HCEC 1CT (cell line): Measurements from ENCODE around the gene P4HA3.

Experiments used
- DNase-seq: peaks from one replicate; pipeline ENCODE4 v3.0.0-alpha.2; 2017

Gene P4HA3

GRCh38 chr11:74316772-74317505, 5.5 kb upstream of the P4HA3 start:
- no peak for DNase-seq

GRCh38 chr11:74312326-74312725, 886 bp upstream of the P4HA3 start:
- DNase-seq, result no peak

DNA sequence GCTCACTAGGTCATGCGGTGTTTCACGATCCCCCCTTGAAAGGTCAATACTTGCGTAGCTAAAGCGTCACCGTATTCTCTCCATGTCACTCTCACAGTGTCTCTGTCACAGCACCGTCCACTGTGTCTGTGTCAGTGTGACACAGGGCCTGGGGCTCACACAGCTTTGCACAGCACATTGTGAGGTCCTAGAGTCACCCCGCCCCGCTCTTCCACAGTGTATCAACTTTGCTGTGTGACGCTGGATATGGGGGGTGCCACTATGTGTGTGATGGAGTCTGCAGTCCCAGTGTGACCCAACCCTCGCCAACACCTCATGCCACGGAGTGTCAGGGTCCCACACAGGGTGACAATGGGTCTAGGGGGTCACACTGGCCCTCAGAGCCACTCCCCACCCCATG, 583 bp downstream of the P4HA3 start:
- no peak for DNase-seq

GRCh38 chr11:74307434-74307833, 4.0 kb downstream of the P4HA3 start:
- DNase-seq, result no peak

- no peak for DNase-seq
Measured at GRCh38 chr11:74306435-74307175, 4.8 kb downstream of the P4HA3 start.

- DNase-seq, result no peak
Measured at GRCh38 chr11:74299015-74299414, 12.4 kb downstream of the P4HA3 start.

DNA sequence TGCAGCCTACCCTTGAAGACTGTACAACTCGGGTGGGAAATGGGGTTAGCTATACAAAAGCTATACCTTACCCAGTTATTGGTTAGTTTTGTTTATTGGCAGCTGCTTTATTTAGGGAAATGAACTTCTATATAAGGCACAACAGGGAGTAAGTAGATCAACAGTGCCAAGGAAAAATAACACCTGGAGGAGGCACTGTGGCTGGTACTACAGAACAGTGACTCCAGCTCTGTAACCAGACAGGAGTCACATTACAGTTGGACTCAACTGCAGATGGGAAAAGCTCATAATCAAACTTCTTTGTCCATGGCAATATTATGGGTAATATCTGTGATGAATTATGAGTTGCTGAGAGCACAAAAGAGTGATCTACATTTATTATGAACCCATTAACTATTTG, 14.0 kb downstream of the P4HA3 start:
- DNase-seq, result no peak

GRCh38 chr11:74288911-74289310, 22.5 kb downstream of the P4HA3 start:
- DNase-seq, result no peak

GRCh38 chr11:74288161-74288560, 23.3 kb downstream of the P4HA3 start:
- peak; percentile 91 for DNase-seq

DNA sequence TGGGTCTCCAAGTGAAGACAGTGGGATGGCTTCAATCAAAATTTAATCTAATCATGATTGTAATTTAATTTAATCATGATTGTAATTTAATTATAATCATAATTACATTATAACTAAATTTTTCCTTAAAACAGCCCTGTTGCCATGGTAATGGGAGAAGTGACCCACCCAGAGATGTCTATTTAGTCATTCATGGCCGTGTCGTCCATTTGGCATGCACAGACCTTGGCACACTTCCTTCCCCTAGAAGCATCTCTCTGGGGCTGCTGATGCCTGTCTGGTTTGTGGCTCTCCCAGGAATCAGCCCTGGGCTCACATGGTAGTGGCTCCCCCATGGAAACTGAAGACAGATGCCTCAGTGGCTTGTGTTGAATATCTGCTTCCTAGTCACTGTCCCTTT, 27.0 kb downstream of the P4HA3 start:
- DNase-seq, result peak; percentile 9

- DNase-seq, result no peak
Measured at GRCh38 chr11:74283580-74284180, 27.8 kb downstream of the P4HA3 start.

GRCh38 chr11:74282914-74283371, 28.5 kb downstream of the P4HA3 start:
- no peak for DNase-seq

GRCh38 chr11:74282421-74282820, 29.0 kb downstream of the P4HA3 start:
- no peak for DNase-seq

DNA sequence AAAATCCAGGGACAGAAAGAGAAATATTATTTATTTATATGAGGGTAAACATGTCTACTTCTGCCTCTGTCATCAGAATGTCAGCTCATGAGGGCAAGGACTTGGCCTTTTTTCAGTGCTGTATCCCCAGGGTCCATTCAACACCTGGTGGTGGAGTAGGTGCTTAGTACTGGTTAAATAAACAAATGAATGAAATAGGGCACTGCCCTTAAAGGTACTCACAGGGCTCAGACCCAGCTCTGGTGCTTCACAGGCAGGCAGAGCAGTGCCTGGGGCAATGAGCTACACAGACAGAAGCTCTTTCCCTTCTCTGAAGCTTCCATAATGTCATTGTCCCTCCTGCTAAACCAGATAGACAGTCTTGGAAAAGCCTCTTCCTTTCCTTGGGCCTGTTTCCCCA, 30.9 kb downstream of the P4HA3 start:
- DNase-seq, result no peak

GRCh38 chr11:74279256-74279655, 32.2 kb downstream of the P4HA3 start:
- no peak for DNase-seq

DNA sequence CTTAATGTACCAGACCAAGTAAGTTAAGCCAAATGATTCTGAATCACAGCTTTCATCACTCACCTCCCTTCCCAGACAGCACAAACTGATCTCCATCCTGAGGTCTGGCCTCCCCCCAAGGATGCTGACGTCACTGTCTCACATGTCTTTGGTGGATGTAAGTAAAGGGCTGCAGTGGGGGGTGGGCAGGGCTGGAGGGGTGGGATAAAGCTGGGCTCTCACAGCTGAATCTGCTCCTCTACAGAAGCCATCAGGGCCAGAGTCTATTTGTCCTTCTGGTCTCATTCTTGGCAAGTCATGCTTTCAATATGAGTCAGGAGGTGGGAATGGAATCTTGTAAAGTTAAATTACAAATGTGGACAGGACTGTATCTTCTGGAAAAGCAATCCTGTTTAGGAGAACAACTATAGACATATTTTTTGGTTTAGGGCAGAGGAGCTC, 32.7 kb downstream of the P4HA3 start:
- DNase-seq, result peak; percentile 87

DNA sequence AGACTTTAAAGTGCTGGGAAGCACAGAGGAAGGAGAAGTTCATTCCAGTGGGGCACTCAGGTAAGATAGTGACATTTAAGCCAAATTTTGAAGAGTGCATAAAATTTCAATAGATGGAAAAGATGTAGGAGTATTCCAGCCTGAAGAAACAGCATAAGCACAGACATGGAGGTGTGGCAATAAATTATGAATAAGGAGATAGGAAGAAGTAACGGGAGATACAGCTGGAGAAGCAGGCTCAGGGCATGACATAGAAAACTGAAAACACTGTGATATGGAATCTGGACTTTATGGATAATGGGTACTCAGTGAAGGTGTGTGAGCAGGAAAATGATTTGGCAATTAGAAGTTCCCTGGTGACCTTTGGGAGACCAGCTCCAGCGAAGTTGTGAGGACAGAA, 33.3 kb downstream of the P4HA3 start:
- no peak for DNase-seq

DNA sequence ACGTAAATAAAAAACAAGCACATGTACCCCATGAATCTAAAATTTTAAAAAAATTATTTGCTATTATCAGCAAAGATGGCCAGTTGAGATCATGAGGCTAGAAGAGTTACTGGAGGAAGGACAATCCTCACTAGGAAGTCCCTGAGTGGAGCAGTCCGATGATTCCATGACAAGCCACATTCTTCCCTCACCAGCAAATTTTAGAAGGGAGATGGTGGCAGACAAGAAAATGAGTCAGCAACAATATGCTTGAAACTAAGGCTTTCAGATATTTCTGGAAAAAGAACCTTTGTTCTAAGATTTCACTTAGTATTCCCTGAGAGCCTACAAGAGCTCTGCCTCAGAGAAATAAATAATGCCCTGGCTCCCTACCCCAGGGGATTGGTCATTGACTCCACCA, 34.9 kb downstream of the P4HA3 start:
- DNase-seq, result no peak

- DNase-seq, result no peak
Measured at GRCh38 chr11:74272276-74272675, 39.2 kb downstream of the P4HA3 start.

DNA sequence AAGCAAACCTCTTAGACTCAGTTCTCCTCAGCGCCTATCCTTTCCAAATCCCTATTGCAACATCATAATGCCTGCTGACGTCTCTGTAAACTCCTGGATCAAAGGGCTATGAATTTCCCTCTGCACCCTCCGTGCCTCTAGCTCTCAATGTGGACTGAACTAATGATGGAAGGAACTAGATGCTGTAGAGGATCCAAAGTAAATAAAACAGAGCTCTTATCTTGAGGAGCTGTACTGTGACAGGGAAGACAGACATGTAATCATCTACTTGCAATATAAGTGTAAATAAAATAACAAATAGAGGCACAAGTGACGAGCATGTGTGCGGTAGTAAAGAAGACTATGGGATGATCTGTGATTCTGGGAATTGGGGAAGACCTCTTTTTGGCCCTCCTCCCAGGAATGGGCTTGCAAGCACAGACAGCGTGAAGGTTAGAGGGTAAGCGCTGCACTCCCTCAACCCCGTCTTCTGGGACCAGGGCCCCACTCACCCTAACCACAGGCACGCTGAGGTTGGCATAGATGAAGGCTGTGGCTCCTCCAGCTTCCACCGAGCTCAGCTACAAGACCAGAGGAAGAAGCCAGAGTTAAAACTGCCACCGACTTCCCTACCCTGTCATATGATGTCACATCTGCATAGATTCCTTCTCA, 42.2 kb downstream of the P4HA3 start:
- DNase-seq, result no peak

GRCh38 chr11:74268456-74268855, 43.0 kb downstream of the P4HA3 start:
- DNase-seq, result no peak

DNA sequence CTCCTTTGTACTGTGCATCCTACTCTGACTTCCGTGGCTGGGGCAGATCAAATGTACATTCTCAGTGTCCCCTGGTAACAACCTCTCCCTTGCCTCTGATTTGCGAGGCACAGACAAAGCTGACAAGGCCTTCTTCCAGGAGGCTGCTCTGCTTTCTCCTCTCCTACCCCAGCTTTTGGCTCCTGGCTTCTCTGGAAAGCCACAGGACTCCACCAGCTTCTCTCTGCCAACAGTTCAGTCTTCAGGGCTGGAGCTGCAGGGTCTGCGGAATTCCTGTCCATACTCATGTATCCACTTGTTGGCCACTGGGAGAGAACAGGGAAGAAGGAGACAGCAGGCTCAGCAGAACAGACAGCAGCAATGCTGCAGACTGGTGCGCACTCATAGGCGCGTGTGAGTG, 44.4 kb downstream of the P4HA3 start:
- no peak for DNase-seq

GRCh38 chr11:74265256-74265655, 46.2 kb downstream of the P4HA3 start:
- no peak for DNase-seq

DNA sequence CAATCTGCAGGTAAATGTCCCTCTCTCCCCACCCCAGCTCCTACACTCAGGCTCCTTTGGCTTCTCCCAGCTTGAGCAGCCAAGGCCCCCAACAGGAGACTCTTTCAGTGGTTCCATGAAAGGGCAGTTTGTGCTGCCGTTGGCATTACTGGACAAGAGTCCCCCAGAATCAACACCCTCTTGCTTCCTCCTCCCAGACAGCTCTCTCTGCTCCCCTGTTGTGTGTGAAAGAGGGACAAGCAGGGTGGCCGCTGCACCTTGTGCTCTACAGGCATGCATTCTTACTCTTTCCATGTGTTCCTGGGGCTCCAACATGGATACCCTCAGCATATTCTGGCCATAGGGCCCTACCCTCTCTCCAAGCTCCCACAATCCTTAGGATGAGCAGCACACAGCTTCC, 48.7 kb downstream of the P4HA3 start:
- DNase-seq, result no peak
